Spleen (tissue), 7 donors: ENCODE results near the gene RIPPLY3.

Experiments used
- POLR2A ChIP-seq, 3 donors: fragments of 450-650 bp; IDR thresholded peaks; one replicate each; pipeline ENCODE4 v1.5.1; 2017; ENCODE audit warnings: antibody characterized with exemption in 3 of 3, mild to moderate bottlenecking in 1 of 3
- TF ChIP-seq, protein P1 (sequence below), 11 experiments: fragments of 200-600 bp in 7 of 11; fragments of 450-650 bp in 4 of 11; sonication (generic) in 4 of 11; IDR thresholded peaks in 8 of 11; conservative IDR thresholded peaks in 3 of 11; 1 replicate in 7 of 11; 2 replicates in 4 of 11; pipeline versions ENCODE4 v1.4.0 to v1.8.0; 2016 to 2021; ENCODE audit warnings: antibody characterized with exemption in 11 of 11, inconsistent platforms in 4 of 11, mild to moderate bottlenecking in 1 of 11
- donor health status: DM: no; HTN: no; CAD: no; lungs with moderate emphysema.
- donor health status: DM: no; HTN: no; CAD: no.
- donor health status: DM: no; HTN: no; CAD: no.

DNA sequence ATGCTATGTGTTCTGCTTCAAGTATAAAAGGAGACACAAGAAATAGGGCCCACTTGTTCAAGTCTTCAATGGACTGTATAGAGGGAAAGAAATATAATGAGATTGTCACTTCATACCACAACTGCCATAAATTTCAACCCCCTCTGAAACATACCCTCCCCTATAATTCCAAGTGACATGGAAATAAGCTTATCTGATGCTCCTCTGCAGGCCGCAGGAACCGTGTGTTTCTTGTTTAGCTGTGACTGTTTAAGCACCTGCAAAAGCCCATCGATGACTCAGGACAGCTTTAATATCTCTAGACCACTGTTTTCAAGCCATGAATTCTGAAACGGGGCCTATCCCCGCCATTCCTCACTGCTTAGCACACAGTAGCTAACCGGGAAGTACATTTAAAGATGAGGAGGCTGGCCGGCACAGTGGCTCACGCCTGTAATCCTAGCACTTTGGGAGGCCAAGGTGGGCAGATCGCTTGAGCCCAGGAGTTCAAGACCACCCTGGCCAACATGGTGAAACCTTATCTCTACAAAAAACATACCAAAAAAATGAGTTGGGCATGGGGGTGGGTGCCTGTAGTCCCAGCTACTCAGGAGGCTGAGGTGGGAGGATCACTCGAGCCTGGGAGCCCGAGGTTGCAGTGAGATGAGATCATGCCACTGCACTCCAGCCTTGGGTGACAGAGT is 44.3 kb upstream of the RIPPLY3 start:
- TF ChIP-seq, protein P1, sequence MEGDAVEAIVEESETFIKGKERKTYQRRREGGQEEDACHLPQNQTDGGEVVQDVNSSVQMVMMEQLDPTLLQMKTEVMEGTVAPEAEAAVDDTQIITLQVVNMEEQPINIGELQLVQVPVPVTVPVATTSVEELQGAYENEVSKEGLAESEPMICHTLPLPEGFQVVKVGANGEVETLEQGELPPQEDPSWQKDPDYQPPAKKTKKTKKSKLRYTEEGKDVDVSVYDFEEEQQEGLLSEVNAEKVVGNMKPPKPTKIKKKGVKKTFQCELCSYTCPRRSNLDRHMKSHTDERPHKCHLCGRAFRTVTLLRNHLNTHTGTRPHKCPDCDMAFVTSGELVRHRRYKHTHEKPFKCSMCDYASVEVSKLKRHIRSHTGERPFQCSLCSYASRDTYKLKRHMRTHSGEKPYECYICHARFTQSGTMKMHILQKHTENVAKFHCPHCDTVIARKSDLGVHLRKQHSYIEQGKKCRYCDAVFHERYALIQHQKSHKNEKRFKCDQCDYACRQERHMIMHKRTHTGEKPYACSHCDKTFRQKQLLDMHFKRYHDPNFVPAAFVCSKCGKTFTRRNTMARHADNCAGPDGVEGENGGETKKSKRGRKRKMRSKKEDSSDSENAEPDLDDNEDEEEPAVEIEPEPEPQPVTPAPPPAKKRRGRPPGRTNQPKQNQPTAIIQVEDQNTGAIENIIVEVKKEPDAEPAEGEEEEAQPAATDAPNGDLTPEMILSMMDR (IDR thresholded peaks at IDR 0.05 in 8 of 11, conservative IDR thresholded peaks at IDR 0.05 in 3 of 11) = no peak
- no peak for TF ChIP-seq POLR2A (IDR thresholded peaks at IDR 0.05)
